Kidney epithelial cell (primary cell): ENCODE measurements around the gene CPA1. TPM values are rescaled to one million over a fixed set of nuclear protein-coding genes. Genes with fewer than 3 reads are reported as not detected.

Experiments
- DNase-seq: peaks from one replicate; pipeline ENCODE4 v3.0.0-alpha.2; 2010; ENCODE audit warnings: low read depth
- H3K27me3 ChIP-seq: 2 replicates; pipeline ENCODE4 v1.6.0; 2011; ENCODE audit warnings: low read length; ENCODE audit not compliant: control insufficient read depth, insufficient read depth
- H3K36me3 ChIP-seq: 2 replicates; pipeline ENCODE4 v1.5.1; 2011; ENCODE audit warnings: low read length; ENCODE audit not compliant: control insufficient read depth, insufficient read depth
- H3K4me3 ChIP-seq: 2 replicates; pipeline ENCODE4 v1.5.1; 2011; ENCODE audit warnings: low read depth, mild to moderate bottlenecking, control low read depth, low read length
- CTCF ChIP-seq: IDR thresholded peaks from 2 replicates; pipeline ENCODE4 v1.5.1; 2011; ENCODE audit warnings: mild to moderate bottlenecking, moderate library complexity, low read length, control low read depth, inconsistent platforms; ENCODE audit not compliant: insufficient read depth, poor library complexity, severe bottlenecking
- total RNA-seq: library from RNA; depleted of rRNA; stranded (reverse); fragments of >200 nt; gene quantifications from 2 replicates; pipeline ENCODE4 v1.2.3, GENCODE V29; 2015

CPA1 gene
- total RNA-seq, 1 donor from 2014 or later: not detected

- no peak for DNase-seq
- TF ChIP-seq CTCF: no peak
- no peaks in the 10 kb centered on the region for H3K27me3 ChIP-seq
- no peaks in the 10 kb centered on the region for H3K36me3 ChIP-seq
- H3K4me3 ChIP-seq: no peak overlapping the region
These were observed 12.2 kb upstream of the CPA1 start for GRCh38 chr7:130367836-130368746.

GRCh38 chr7:130369110-130369711 lies 11.1 kb upstream of the CPA1 start:
- no peaks in the 10 kb centered on the region for H3K27me3 ChIP-seq
- no peaks in the 10 kb centered on the region for H3K36me3 ChIP-seq
- DNase-seq: no peak
- no peak overlapping the region for H3K4me3 ChIP-seq
- TF ChIP-seq CTCF: no peak

GRCh38 chr7:130369831-130370550 lies 10.3 kb upstream of the CPA1 start:
- no peak for TF ChIP-seq CTCF
- DNase-seq: no peak
- no peaks in the 10 kb centered on the region for H3K36me3 ChIP-seq
- H3K4me3 ChIP-seq: no peak overlapping the region
- H3K27me3 ChIP-seq: no peaks in the 10 kb centered on the region

- Histone ChIP-seq H3K36me3 (no peaks in the 10 kb centered on the region), H3K4me3 (no peak overlapping the region), H3K27me3 (no peaks in the 10 kb centered on the region)
- no peak for TF ChIP-seq CTCF
- DNase-seq: no peak
These were observed 9.2 kb upstream of the CPA1 start for GRCh38 chr7:130371046-130371445.

DNA sequence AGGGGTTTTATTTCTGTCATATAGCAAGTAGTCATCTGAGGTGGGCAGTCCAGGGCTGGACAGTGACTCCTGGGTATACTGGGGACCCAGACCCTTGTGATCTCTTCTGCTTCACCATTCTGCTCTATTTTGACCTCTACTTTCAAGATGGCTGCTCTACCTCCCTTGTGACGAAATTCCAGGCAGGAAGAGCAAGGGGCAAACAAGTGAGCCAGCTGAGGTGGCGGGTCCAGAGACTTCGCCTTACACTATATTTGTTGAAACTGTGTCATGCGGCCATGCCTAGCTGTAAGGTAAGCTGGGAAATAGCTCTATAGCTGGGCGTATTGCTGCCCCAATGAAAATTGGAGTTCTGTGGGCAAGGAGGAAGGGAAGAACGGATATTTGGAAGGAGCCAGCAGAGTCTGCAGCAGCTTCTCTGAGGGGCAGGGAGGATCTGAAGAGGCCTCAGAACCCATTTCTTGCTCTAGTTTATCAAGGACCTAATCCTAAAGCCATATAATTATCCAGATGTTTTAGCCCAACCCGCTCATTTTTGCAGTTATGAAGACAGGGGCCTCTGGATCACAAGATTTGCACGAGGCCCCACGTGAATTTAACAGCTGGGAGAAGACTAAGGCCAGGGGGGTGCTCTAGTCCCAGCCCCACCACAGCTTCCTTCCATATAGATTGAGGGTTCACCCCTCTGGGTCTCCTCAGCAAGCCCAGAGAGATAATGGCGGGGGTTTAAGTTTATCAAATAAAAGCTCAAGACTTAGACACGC lies 7.7 kb upstream of the CPA1 start:
- DNase-seq: no peak
- TF ChIP-seq CTCF: no peak
- no peaks in the 10 kb centered on the region for H3K36me3 ChIP-seq
- H3K4me3 ChIP-seq: no peak overlapping the region
- no peaks in the 10 kb centered on the region for H3K27me3 ChIP-seq
